HG02588 (cell line): ENCODE data around the gene LRCOL1.
"Not testable (repeated sequence)": the region's sequence is repeated elsewhere in the genome, so short reads cannot be mapped to it uniquely, and the experiment has no call there.

Experiments
- ATAC-seq: cut with Tn5 transposase; IDR thresholded peaks from one replicate; pipeline ENCODE4 v1.9.1; 2021; ENCODE audit warnings: mild to moderate bottlenecking, moderate library complexity; ENCODE audit not compliant: unreplicated experiment

Gene LRCOL1

DNA sequence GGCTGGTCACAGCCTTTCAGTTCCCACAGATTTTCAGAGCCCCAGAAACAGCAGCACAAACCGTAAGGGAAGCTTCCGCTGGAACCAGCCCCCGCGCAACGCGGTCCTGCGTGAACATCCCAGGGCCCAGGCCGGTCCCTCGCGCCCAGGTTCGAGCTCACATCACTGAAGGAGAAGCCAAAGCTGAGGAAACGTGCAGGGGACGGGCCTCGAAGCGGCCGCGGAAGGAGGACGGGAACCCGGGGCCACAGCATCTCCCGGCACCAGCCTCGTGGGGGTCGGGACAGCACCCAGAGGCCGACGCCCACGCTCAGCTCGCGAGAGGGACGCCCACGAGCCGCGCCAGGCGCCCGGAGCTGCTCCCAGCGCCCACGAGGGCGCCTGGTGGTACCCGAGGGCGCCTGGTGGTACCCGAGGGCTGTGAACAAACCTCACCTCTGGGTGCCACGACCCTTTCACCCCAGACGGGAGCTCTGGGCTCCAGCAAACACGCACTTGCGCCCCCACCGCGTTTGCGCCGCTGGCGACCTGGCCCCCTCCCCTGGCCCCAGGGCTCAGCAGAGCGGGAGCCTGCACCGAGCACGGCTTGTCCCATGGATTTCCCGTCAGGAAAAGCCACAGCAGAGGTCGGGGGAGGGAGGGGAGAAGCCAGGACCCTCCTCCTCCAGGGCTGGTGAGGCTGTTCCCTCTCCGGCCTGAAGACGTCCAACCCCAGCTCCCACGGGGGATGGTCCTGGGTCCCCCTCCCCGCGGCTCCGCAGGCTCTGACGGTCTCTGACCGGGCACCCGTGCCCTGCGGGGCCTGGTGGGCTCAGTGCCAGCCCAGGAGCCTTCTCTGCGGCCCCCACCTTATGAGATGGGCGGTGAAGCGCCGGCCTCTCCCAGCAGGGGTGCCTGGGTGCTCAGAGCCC, 6.9 kb downstream of the LRCOL1 start:
- no peak for ATAC-seq

DNA sequence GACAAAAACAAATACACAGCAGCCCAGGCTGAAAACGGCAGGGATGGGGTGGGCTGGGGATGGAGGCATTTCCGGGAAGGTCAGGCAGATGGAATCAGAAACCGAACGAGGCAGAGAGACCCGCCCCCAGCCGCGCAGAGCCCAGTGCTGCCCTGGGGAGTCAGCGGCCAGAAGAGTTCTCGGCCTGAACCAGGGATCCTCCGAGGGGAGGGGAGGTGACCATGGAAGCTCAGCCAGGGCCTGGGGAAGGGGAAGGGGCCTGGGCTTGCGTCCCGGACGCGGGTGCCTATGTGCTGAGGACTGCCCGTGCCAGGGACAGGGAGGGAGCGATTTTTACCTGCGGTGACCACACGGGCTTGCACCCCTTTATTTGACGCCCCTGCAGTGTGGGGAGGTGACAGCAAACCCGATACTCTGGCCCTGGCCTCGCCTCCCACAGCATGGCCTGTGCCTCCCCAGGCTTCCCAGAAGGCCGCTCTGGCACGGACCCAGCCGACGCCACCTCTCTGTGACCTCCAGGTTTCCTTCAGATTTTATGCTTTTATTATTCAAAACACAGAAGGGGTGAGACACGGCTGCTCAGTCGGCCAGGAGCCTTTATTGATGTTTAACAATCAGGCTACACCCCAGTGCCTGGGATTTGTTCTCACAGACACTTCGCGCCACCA, 7.7 kb downstream of the LRCOL1 start:
- ATAC-seq: no peak

- ATAC-seq: no peak
Observed at GRCh38 chr12:132601171-132601883, 9.1 kb downstream of the LRCOL1 start.

DNA sequence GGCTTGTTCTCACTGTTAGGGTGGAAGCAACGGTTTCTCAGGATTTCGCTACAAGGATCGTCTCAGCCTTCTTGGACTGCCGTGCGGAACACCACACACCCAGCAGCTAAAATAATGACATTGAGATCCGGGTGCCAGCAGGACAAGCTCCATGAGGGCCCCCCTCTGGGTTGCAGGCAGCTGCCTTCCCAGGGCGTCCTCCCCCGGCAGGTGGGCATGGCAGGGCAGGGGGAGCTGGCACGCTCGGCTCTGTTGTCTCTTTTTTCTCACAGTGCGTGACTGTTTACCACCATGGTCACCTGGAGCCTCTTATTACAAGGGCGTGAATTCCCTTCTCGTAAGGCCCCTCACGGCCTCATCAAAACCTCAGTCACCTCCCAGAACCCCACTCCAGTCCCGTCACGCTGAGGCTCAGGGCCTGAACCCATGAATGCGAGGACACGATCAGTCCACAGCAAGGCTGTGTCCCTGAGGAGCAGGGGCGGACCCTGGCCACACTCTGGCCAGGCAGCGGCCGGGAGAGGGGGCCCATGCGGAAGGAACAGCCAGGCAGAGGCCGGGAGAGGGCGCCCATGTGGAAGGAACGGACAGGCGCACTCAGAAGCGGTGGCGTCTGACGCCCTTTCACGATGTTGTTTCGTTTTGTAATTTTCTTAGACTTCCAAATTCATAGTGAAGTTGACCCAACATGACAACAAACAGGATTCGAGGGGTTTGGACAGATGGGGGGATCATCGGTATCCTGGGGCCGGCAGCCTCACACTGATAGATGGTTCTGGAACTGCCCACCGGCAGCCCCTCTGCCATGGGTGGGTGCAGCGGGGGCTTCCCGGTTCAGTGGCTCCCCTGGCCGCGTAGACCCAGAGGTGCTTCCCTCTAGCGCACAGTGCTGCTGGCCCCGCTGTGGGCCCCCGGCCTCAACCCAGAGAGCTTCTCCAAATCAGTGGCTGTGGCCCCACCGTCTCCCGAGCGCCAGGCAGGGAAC, 10.0 kb downstream of the LRCOL1 start:
- no peak for ATAC-seq

GRCh38 chr12:132599502-132599901, 10.9 kb downstream of the LRCOL1 start:
- not testable (repeated sequence) for ATAC-seq

DNA sequence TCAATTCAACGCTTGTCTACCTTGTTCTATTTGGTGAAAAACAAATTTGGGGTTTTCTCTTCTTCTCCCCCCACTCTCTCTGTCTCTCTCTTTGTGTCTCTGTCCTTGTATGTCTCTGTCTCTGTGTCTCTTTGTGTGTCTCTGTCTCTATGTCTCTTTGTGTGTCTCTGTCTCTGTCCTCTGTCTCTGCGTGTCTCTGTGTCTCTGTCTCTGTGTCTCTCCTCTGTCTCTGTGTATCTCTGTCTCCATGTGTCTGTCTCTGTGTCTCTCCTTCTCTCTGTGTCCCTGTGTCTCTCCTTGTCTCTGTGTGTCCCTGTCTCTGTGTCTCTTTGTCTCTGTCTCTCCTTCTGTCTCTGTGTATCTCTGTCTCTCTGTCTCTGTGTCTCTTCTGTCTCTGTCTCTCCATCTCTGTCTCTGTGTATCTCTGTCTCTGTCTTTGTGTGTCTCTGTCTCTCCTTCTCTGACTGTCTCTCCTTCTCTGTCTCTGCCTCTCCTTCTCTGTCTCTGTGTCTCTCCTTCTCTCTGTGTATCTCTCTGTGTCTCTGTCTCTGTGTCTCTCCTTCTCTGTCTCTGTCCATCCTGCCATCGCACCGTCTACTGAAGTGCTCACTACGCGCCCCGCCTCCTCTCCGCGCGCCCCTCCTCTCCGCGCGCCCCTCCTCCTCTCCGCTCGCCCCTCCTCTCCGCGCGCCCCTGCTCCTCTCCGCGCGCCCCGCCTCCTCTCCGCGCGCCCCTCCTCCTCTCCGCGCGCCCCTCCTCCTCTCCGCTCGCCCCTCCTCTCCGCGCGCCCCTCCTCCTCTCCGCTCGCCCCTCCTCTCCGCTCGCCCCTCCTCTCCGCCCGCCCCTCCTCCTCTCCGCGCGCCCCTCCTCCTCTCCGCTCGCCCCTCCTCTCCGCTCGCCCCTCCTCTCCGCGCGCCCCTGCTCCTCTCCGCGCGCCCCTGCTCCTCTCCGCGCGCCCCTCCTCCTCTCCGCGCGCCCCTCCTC, 12.8 kb downstream of the LRCOL1 start:
- ATAC-seq: no peak

GRCh38 chr12:132596016-132596415, 14.4 kb downstream of the LRCOL1 start:
- no peak for ATAC-seq

GRCh38 chr12:132595183-132595582, 15.2 kb downstream of the LRCOL1 start:
- no peak for ATAC-seq

- peak; percentile 55 for ATAC-seq
Observed at GRCh38 chr12:132593938-132594358, 16.4 kb downstream of the LRCOL1 start.

DNA sequence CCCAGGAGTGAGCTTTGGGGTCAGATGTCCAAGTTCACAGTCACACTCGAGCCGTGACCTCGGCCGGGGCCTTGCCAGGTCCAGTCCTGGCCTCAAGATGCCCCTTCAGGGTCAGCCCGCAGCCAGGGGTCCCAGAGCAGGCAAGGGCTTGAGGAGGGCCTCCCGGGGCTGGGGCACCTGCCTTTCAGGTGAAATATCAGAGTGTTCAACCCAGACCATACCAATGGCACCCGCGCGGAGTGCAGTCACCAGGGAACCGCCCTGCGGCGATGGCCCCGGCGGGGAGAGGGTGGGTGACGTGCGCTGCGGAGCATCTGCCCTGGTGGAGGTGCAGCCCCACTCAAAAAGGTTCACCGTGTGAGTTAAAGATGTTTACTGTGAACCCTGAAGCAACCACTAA, 16.9 kb downstream of the LRCOL1 start:
- no peak for ATAC-seq

GRCh38 chr12:132593071-132593470, 17.3 kb downstream of the LRCOL1 start:
- no peak for ATAC-seq

GRCh38 chr12:132592282-132592970, 18.0 kb downstream of the LRCOL1 start:
- ATAC-seq: no peak

DNA sequence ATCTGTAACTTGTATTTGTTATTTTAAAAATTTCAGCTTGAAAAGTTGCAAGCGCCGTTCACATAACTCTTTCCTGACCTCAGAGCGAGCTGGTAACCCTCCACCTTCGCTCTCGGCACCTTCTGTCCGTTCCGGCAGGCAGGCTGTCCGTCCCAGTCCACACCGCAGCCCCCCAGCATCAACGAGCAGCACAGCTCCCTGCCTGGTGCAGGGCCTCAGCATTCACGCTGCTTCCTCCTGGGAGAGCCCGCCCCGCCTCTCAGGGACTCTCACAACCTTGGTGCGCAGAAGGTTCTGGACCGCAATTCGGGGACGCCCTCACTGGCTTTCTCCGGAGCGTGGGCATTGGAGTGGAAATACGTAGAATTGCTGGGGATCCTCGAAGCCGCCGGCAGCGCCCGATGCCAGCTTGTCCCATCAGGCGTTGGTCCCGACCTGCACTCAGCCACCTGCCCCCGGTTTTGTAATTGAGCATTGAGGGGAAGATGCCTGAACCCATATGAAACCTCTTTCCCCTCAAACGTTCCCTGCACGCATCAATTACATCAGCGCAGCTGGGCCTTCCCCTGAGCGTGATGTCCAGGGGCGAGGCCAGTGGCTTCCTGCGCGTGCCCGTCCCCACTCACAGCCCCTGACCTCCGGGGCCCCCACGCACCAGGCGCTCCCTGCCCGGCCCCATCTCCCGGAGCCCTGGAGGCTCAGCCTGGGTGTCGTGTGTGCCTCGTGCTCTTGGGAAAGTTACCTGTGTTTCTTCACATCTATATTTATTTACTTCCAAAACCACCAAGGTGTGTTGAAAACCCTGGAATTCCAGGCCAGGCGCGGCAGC, 19.1 kb downstream of the LRCOL1 start:
- ATAC-seq: no peak

DNA sequence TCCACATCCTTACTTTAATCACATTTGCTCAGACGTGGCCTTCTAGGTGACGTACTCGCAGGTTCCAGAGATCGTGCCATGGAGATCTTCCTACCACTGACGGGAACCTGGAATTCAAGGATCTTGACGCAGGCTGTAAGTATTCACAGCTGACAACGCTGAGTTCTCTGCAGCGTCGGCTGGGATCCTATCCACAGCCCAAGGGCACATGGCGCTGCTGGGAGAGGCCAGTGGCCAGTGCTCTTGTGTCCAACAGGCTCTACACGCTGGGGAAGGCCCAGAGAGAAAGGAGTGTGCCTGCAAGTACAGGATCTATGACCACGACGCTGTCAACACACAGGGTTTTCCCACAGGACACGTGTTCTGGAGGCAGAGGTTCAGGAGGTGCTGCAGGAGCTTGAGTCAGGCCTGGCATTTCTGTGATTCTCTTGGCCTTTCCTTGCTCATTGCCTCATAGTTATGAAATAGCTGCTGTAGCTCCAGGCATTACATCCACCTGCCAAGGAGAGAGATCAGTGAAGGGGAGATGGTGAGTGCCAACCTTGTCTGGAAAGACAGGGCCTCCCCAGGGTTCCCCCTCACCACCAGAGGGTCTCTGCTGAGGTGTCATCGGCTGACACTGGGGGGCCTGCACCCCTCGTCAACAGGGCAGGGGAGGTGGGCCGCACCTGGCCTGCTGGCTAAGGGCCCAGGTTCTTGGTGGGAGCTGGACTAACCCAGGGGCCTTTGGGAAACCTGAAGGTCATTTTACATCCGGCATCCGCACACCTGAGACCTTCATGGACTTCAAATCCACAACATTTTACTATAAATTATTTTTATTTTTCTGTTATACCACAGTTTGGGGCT, 21.3 kb downstream of the LRCOL1 start:
- ATAC-seq: no peak

DNA sequence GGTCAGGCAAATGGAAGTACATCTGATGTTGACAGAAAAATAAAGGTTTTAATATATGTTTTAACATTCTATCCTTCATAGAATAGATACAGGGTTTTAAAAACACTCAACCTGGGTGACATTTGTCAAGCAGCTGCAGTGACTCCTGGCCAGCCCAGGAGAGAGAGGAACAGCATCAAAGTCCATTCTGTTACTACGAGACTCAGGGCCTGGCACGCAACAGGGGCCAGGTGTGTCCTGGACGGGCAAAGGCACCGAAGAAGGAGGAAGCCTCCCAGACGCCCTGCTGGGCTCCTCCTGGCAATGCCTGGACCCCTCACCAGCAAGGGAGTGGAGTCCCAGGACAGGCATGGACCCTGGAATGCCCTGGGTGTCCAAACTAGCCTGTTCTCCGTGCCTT, 22.1 kb downstream of the LRCOL1 start:
- ATAC-seq: no peak

- no peak for ATAC-seq
Observed at GRCh38 chr12:132587781-132588180, 22.6 kb downstream of the LRCOL1 start.

DNA sequence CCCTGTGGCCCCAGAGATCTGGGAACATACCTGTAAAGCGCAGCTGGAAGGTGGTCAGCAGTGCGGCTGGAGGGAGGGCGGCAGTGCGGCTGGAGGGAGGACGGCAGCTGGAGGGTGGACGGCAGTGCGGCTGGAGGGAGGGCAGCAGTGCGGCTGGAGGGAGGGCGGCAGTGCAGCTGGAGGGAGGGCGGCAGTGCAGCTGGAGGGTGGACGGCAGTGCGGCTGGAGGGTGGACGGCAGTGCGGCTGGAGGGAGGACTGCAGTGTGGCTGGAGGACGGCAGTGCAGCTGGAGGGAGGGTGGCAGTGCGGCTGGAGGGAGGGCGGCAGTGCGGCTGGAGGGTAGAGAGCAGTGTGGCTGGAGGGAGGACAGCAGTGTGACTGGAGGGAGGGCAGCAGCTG, 23.5 kb downstream of the LRCOL1 start:
- no peak for ATAC-seq
